ENCODE measurements around the gene PPM1L.

Gene PPM1L

GRCh38 chr3:160825311-160825800 lies 69.3 kb downstream of the PPM1L start:
- H3K36me3 ChIP-seq (ENCODE audit: control insufficient read depth in 1 of 2, insufficient read depth in 2 of 2, low read length in 2 of 2) = no peaks in the 10 kb centered on the region
- no CpG with 5 or more reads among the region's 3 CpGs for WGBS (ENCODE audit: extremely low coverage, insufficient coverage, insufficient read length)
- H3K9ac ChIP-seq (ENCODE audit: low read length) = no peak overlapping the region
- H4K12ac ChIP-seq (ENCODE audit: low read depth, low read length) = no peak overlapping the region
- DNase-seq = peak; percentile 60 to 92
- no peak overlapping the region for H2AFZ ChIP-seq (ENCODE audit: insufficient read depth, low read length, poor library complexity)
- H4K8ac ChIP-seq (ENCODE audit: low read depth, low read length) = no peak overlapping the region
- no peaks in the 10 kb centered on the region for H3K27me3 ChIP-seq (ENCODE audit: insufficient read depth, low read length)
- H2BK12ac ChIP-seq (ENCODE audit: low read length) = no peak overlapping the region
- peaks cover 1% of the 10 kb centered on the region for H3K9me3 ChIP-seq (ENCODE audit: insufficient read depth, low read depth, low read length)
- H3K4me1 ChIP-seq (ENCODE audit: control insufficient read depth in 1 of 2, insufficient read depth in 2 of 2, low read length in 2 of 2) = no peaks in the 10 kb centered on the region
- H2BK5ac ChIP-seq (ENCODE audit: low read depth, low read length, poor library complexity) = no peak overlapping the region
- H3K18ac ChIP-seq (ENCODE audit: low read length) = no peak overlapping the region
- H4K91ac ChIP-seq (ENCODE audit: low read depth, low read length) = no peak overlapping the region
- H2AK5ac ChIP-seq (ENCODE audit: low read length) = no peak overlapping the region
- no peak overlapping the region for H3K4me2 ChIP-seq (ENCODE audit: low read length)
- H3K23ac ChIP-seq (ENCODE audit: low read length) = no peak overlapping the region
- H2BK120ac ChIP-seq (ENCODE audit: insufficient read depth, low read length, poor library complexity) = no peak overlapping the region
- H3K79me2 ChIP-seq (ENCODE audit: control insufficient read depth, insufficient read depth, low read length, poor library complexity) = no peaks in the 10 kb centered on the region
- H3K27ac ChIP-seq (ENCODE audit: low read depth, low read length) = no peak overlapping the region
- no peak overlapping the region for H3K14ac ChIP-seq (ENCODE audit: low read length)
- no peak overlapping the region for H3K4ac ChIP-seq (ENCODE audit: low read depth, low read length)
- no peak overlapping the region for H3K4me3 ChIP-seq (ENCODE audit: low read depth, low read length)
- no peaks in the 10 kb centered on the region for H3K79me1 ChIP-seq (ENCODE audit: low read length)

DNA sequence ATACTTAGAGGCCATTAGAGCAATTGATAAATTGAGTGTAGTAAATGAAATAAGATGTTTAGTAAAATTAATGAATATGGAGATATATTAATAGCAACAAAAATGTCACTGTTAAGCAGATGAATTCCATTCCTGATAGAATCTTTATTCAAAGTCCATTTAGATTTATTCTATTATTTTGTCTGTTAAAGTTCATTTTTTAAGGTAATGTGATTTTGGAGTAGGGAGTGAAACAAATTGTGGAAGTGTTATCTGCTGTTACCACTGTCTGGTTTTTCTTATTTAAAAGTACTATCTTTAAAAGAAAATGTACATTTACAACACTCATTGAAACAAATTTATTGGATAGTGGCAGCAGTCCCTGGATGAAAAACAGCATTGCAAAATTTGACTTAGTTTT lies 70.4 kb downstream of the PPM1L start:
- Histone ChIP-seq H3K4me2 (ENCODE audit: low read length) (no peak overlapping the region), H3K79me2 (ENCODE audit: control insufficient read depth, insufficient read depth, low read length, poor library complexity) (no peaks in the 10 kb centered on the region), H3K23ac (ENCODE audit: low read length) (no peak overlapping the region), H4K91ac (ENCODE audit: low read depth, low read length) (no peak overlapping the region), H3K18ac (ENCODE audit: low read length) (no peak overlapping the region), H2BK12ac (ENCODE audit: low read length) (no peak overlapping the region), H3K27ac (ENCODE audit: low read depth, low read length) (no peak overlapping the region), H3K14ac (ENCODE audit: low read length) (no peak overlapping the region), H3K9me3 (ENCODE audit: insufficient read depth, low read depth, low read length) (peaks cover 1% of the 10 kb centered on the region), H3K9ac (ENCODE audit: low read length) (no peak overlapping the region), H3K4ac (ENCODE audit: low read depth, low read length) (no peak overlapping the region), H4K12ac (ENCODE audit: low read depth, low read length) (no peak overlapping the region), H4K8ac (ENCODE audit: low read depth, low read length) (no peak overlapping the region), H2AK5ac (ENCODE audit: low read length) (no peak overlapping the region), H3K36me3 (ENCODE audit: control insufficient read depth in 1 of 2, insufficient read depth in 2 of 2, low read length in 2 of 2) (no peaks in the 10 kb centered on the region), H2AFZ (ENCODE audit: insufficient read depth, low read length, poor library complexity) (no peak overlapping the region), H3K4me1 (ENCODE audit: control insufficient read depth in 1 of 2, insufficient read depth in 2 of 2, low read length in 2 of 2) (no peaks in the 10 kb centered on the region), H2BK5ac (ENCODE audit: low read depth, low read length, poor library complexity) (no peak overlapping the region), H3K27me3 (ENCODE audit: insufficient read depth, low read length) (no peaks in the 10 kb centered on the region), H2BK120ac (ENCODE audit: insufficient read depth, low read length, poor library complexity) (no peak overlapping the region), H3K79me1 (ENCODE audit: low read length) (no peaks in the 10 kb centered on the region), H3K4me3 (ENCODE audit: low read depth, low read length) (no peak overlapping the region)
- DNase-seq = no peak

- Histone ChIP-seq H3K4me1 (ENCODE audit: control insufficient read depth in 1 of 2, insufficient read depth in 2 of 2, low read length in 2 of 2) (no peaks in the 10 kb centered on the region), H3K27me3 (ENCODE audit: insufficient read depth, low read length) (no peaks in the 10 kb centered on the region), H3K9me3 (ENCODE audit: insufficient read depth, low read depth, low read length) (peaks cover 1% of the 10 kb centered on the region), H2BK12ac (ENCODE audit: low read length) (no peak overlapping the region), H3K79me2 (ENCODE audit: control insufficient read depth, insufficient read depth, low read length, poor library complexity) (no peaks in the 10 kb centered on the region), H3K14ac (ENCODE audit: low read length) (no peak overlapping the region), H2BK120ac (ENCODE audit: insufficient read depth, low read length, poor library complexity) (no peak overlapping the region), H3K79me1 (ENCODE audit: low read length) (no peaks in the 10 kb centered on the region), H4K8ac (ENCODE audit: low read depth, low read length) (no peak overlapping the region), H3K27ac (ENCODE audit: low read depth, low read length) (no peak overlapping the region), H3K4ac (ENCODE audit: low read depth, low read length) (no peak overlapping the region), H3K36me3 (ENCODE audit: control insufficient read depth in 1 of 2, insufficient read depth in 2 of 2, low read length in 2 of 2) (no peaks in the 10 kb centered on the region), H3K4me2 (ENCODE audit: low read length) (no peak overlapping the region), H4K91ac (ENCODE audit: low read depth, low read length) (no peak overlapping the region), H4K12ac (ENCODE audit: low read depth, low read length) (no peak overlapping the region), H2AK5ac (ENCODE audit: low read length) (no peak overlapping the region), H2BK5ac (ENCODE audit: low read depth, low read length, poor library complexity) (no peak overlapping the region), H3K4me3 (ENCODE audit: low read depth, low read length) (no peak overlapping the region), H3K18ac (ENCODE audit: low read length) (no peak overlapping the region), H2AFZ (ENCODE audit: insufficient read depth, low read length, poor library complexity) (no peak overlapping the region), H3K23ac (ENCODE audit: low read length) (no peak overlapping the region), H3K9ac (ENCODE audit: low read length) (no peak overlapping the region)
- no CpG with 5 or more reads among the region's 2 CpGs for WGBS (ENCODE audit: extremely low coverage, insufficient coverage, insufficient read length)
- no peak for DNase-seq
Observed at GRCh38 chr3:160826991-160827390, 71.0 kb downstream of the PPM1L start.

DNA sequence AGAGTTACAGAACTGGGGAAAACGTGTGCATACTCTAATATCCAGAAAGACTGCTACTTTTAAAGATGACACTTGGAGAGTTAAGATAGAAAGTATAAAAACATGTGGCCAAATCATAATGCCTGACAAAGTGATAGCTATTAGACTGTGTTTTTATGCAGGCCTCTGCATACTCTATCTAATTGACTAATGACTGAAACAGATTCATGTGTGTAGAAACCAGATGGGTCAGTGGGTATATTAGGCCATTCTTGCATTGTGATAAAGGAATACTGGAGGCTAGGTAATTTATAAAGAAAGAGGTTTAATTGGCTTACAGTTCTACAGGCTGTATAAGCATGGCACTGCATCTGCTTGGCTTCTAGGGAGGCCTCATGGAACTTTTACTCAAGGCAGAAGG lies 71.5 kb downstream of the PPM1L start:
- no peak overlapping the region for H3K18ac ChIP-seq (ENCODE audit: low read length)
- no peak overlapping the region for H2AFZ ChIP-seq (ENCODE audit: insufficient read depth, low read length, poor library complexity)
- no peaks in the 10 kb centered on the region for H3K79me2 ChIP-seq (ENCODE audit: control insufficient read depth, insufficient read depth, low read length, poor library complexity)
- H3K27me3 ChIP-seq (ENCODE audit: insufficient read depth, low read length) = no peaks in the 10 kb centered on the region
- H3K36me3 ChIP-seq (ENCODE audit: control insufficient read depth in 1 of 2, insufficient read depth in 2 of 2, low read length in 2 of 2) = no peaks in the 10 kb centered on the region
- H2BK120ac ChIP-seq (ENCODE audit: insufficient read depth, low read length, poor library complexity) = no peak overlapping the region
- H3K4me3 ChIP-seq (ENCODE audit: low read depth, low read length) = no peak overlapping the region
- H3K9me3 ChIP-seq (ENCODE audit: insufficient read depth, low read depth, low read length) = peaks cover 1% of the 10 kb centered on the region
- H4K91ac ChIP-seq (ENCODE audit: low read depth, low read length) = no peak overlapping the region
- H3K4me2 ChIP-seq (ENCODE audit: low read length) = no peak overlapping the region
- DNase-seq = no peak
- no peak overlapping the region for H2BK5ac ChIP-seq (ENCODE audit: low read depth, low read length, poor library complexity)
- H2BK12ac ChIP-seq (ENCODE audit: low read length) = no peak overlapping the region
- H3K27ac ChIP-seq (ENCODE audit: low read depth, low read length) = no peak overlapping the region
- no peak overlapping the region for H4K12ac ChIP-seq (ENCODE audit: low read depth, low read length)
- no peaks in the 10 kb centered on the region for H3K79me1 ChIP-seq (ENCODE audit: low read length)
- no CpG with 5 or more reads among the region's 1 CpG for WGBS (ENCODE audit: extremely low coverage, insufficient coverage, insufficient read length)
- H3K14ac ChIP-seq (ENCODE audit: low read length) = no peak overlapping the region
- H4K8ac ChIP-seq (ENCODE audit: low read depth, low read length) = no peak overlapping the region
- H3K4me1 ChIP-seq (ENCODE audit: control insufficient read depth in 1 of 2, insufficient read depth in 2 of 2, low read length in 2 of 2) = no peaks in the 10 kb centered on the region
- H3K9ac ChIP-seq (ENCODE audit: low read length) = no peak overlapping the region
- no peak overlapping the region for H3K4ac ChIP-seq (ENCODE audit: low read depth, low read length)
- no peak overlapping the region for H2AK5ac ChIP-seq (ENCODE audit: low read length)
- no peak overlapping the region for H3K23ac ChIP-seq (ENCODE audit: low read length)

Measured in trophoblast cell (in vitro differentiated cells and primary cell).